WTC11 (cell line): ENCODE results near the gene RASSF1. TPM values are rescaled to one million over a fixed set of nuclear protein-coding genes. Genes with fewer than 3 reads are reported as not detected.

Experiments
- AFF4 ChIP-seq: sonication (generic); formaldehyde crosslinking; IDR thresholded peaks from 2 replicates; pipeline ENCODE4 v1.8.1; 2023; ENCODE audit warnings: mild to moderate bottlenecking, missing genetic modification reagents, borderline replicate concordance
- ATF1 ChIP-seq: sonication (generic); formaldehyde crosslinking; IDR thresholded peaks from 2 replicates; pipeline ENCODE4 v1.8.1; 2023; ENCODE audit warnings: mild to moderate bottlenecking, moderate library complexity, missing genetic modification reagents
- CREM ChIP-seq: sonication (generic); formaldehyde crosslinking; IDR thresholded peaks from 2 replicates; pipeline ENCODE4 v1.8.1; 2022; ENCODE audit warnings: mild to moderate bottlenecking, missing genetic modification reagents, moderate library complexity
- CTCF ChIP-seq: fragments of 200-600 bp; IDR thresholded peaks from 2 replicates; pipeline ENCODE4 v1.8.0; 2022; ENCODE audit warnings: antibody characterized with exemption
- ETV6 ChIP-seq: sonication (generic); formaldehyde crosslinking; IDR thresholded peaks from 2 replicates; pipeline ENCODE4 v1.8.1; 2022; ENCODE audit warnings: mild to moderate bottlenecking, missing genetic modification reagents
- FOXP1 ChIP-seq: sonication (generic); formaldehyde crosslinking; IDR thresholded peaks from 2 replicates; pipeline ENCODE4 v1.8.0; 2022; ENCODE audit warnings: missing genetic modification reagents, mild to moderate bottlenecking, moderate library complexity, borderline replicate concordance
- GRHL2 ChIP-seq: fragments of 250-450 bp; sonication (Bioruptor Pico); IDR thresholded peaks from 2 replicates; pipeline ENCODE4 v1.8.0; 2022; ENCODE audit warnings: mild to moderate bottlenecking, moderate library complexity; ENCODE audit not compliant: insufficient replicate concordance, severe bottlenecking
- JUN ChIP-seq: sonication (generic); formaldehyde crosslinking; IDR thresholded peaks from 2 replicates; pipeline ENCODE4 v1.8.0; 2023; ENCODE audit warnings: mild to moderate bottlenecking, missing genetic modification reagents
- MXD4 ChIP-seq: fragments of 250-450 bp; sonication (Bioruptor Pico); IDR thresholded peaks from 2 replicates; pipeline ENCODE4 v1.8.0; 2021; ENCODE audit warnings: mild to moderate bottlenecking, moderate library complexity, borderline replicate concordance
- NFYB ChIP-seq: sonication (generic); formaldehyde crosslinking; conservative IDR thresholded peaks from 2 replicates; pipeline ENCODE4 v1.8.0; 2022; ENCODE audit warnings: low read depth, missing genetic modification reagents
- OVOL2 ChIP-seq: fragments of 250-450 bp; sonication (Bioruptor Pico); IDR thresholded peaks from 2 replicates; pipeline ENCODE4 v1.9.0; 2021; ENCODE audit warnings: mild to moderate bottlenecking, borderline replicate concordance
- SMAD4 ChIP-seq: sonication (generic); formaldehyde crosslinking; IDR thresholded peaks from 2 replicates; pipeline ENCODE4 v1.8.0; 2022; ENCODE audit warnings: mild to moderate bottlenecking, missing genetic modification reagents
- SOX15 ChIP-seq: fragments of 250-450 bp; sonication (Bioruptor Pico); IDR thresholded peaks from 2 replicates; pipeline ENCODE4 v1.9.0; 2021; ENCODE audit warnings: mild to moderate bottlenecking
- TEAD1 ChIP-seq: sonication (generic); formaldehyde crosslinking; IDR thresholded peaks from 2 replicates; pipeline ENCODE4 v1.8.0; 2022; ENCODE audit warnings: mild to moderate bottlenecking, missing genetic modification reagents
- TEAD4 ChIP-seq: sonication (generic); formaldehyde crosslinking; IDR thresholded peaks from 2 replicates; pipeline ENCODE4 v1.8.0; 2022; ENCODE audit warnings: mild to moderate bottlenecking, missing genetic modification reagents
- USF2 ChIP-seq: sonication (generic); formaldehyde crosslinking; IDR thresholded peaks from 2 replicates; pipeline ENCODE4 v1.8.1; 2023; ENCODE audit warnings: mild to moderate bottlenecking, missing genetic modification reagents, moderate library complexity
- ZBTB21 ChIP-seq: sonication (generic); formaldehyde crosslinking; IDR thresholded peaks from 2 replicates; pipeline ENCODE4 v1.8.1; 2023; ENCODE audit warnings: mild to moderate bottlenecking, missing genetic modification reagents, borderline replicate concordance
- total RNA-seq: library from RNA; stranded (reverse); gene quantifications from 3 replicates; pipeline ENCODE4 v1.2.3, GENCODE V29; 2021
- TF ChIP-seq, protein P1 (sequence below): fragments of 250-450 bp; sonication (Bioruptor Pico); IDR thresholded peaks from 2 replicates; pipeline ENCODE4 v1.9.0; 2021; ENCODE audit warnings: mild to moderate bottlenecking, borderline replicate concordance
- TF ChIP-seq, protein P2 (sequence below): sonication (generic); formaldehyde crosslinking; conservative IDR thresholded peaks from 2 replicates; pipeline ENCODE4 v1.8.1; 2023; ENCODE audit warnings: mild to moderate bottlenecking, low read depth, missing genetic modification reagents, moderate library complexity
- TF ChIP-seq, protein P3 (sequence below): fragments of 250-450 bp; sonication (Bioruptor Pico); IDR thresholded peaks from 2 replicates; pipeline ENCODE4 v2.1.2; 2022; ENCODE audit warnings: mild to moderate bottlenecking, moderate library complexity
- TF ChIP-seq, protein P4 (sequence below): sonication (generic); formaldehyde crosslinking; IDR thresholded peaks from 2 replicates; pipeline ENCODE4 v1.8.0; 2022; ENCODE audit warnings: mild to moderate bottlenecking, missing genetic modification reagents

Gene RASSF1
- total RNA-seq, 1 experiment from 2014 or later, result 14.5 TPM

GRCh38 chr3:50327943-50328691 lies 12.5 kb downstream of the RASSF1 start, which contains the start of gene TUSC2 (continued):
- no peak for TF ChIP-seq AFF4 (CRISPR knock-in tag)
- TF ChIP-seq SOX15 (CRISPR knock-in tag), result no peak
- TF ChIP-seq JUN (CRISPR knock-in tag), result no peak
- TF ChIP-seq SMAD4, result no peak
- TF ChIP-seq ETV6 (CRISPR knock-in tag), result peak; percentile 44; the same call in 1 of the 2 replicates
- TF ChIP-seq MXD4 (CRISPR knock-in tag), result no peak
- TF ChIP-seq, protein P1, sequence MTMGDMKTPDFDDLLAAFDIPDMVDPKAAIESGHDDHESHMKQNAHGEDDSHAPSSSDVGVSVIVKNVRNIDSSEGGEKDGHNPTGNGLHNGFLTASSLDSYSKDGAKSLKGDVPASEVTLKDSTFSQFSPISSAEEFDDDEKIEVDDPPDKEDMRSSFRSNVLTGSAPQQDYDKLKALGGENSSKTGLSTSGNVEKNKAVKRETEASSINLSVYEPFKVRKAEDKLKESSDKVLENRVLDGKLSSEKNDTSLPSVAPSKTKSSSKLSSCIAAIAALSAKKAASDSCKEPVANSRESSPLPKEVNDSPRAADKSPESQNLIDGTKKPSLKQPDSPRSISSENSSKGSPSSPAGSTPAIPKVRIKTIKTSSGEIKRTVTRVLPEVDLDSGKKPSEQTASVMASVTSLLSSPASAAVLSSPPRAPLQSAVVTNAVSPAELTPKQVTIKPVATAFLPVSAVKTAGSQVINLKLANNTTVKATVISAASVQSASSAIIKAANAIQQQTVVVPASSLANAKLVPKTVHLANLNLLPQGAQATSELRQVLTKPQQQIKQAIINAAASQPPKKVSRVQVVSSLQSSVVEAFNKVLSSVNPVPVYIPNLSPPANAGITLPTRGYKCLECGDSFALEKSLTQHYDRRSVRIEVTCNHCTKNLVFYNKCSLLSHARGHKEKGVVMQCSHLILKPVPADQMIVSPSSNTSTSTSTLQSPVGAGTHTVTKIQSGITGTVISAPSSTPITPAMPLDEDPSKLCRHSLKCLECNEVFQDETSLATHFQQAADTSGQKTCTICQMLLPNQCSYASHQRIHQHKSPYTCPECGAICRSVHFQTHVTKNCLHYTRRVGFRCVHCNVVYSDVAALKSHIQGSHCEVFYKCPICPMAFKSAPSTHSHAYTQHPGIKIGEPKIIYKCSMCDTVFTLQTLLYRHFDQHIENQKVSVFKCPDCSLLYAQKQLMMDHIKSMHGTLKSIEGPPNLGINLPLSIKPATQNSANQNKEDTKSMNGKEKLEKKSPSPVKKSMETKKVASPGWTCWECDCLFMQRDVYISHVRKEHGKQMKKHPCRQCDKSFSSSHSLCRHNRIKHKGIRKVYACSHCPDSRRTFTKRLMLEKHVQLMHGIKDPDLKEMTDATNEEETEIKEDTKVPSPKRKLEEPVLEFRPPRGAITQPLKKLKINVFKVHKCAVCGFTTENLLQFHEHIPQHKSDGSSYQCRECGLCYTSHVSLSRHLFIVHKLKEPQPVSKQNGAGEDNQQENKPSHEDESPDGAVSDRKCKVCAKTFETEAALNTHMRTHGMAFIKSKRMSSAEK (CRISPR knock-in tag), result no peak
- TF ChIP-seq, protein P2, sequence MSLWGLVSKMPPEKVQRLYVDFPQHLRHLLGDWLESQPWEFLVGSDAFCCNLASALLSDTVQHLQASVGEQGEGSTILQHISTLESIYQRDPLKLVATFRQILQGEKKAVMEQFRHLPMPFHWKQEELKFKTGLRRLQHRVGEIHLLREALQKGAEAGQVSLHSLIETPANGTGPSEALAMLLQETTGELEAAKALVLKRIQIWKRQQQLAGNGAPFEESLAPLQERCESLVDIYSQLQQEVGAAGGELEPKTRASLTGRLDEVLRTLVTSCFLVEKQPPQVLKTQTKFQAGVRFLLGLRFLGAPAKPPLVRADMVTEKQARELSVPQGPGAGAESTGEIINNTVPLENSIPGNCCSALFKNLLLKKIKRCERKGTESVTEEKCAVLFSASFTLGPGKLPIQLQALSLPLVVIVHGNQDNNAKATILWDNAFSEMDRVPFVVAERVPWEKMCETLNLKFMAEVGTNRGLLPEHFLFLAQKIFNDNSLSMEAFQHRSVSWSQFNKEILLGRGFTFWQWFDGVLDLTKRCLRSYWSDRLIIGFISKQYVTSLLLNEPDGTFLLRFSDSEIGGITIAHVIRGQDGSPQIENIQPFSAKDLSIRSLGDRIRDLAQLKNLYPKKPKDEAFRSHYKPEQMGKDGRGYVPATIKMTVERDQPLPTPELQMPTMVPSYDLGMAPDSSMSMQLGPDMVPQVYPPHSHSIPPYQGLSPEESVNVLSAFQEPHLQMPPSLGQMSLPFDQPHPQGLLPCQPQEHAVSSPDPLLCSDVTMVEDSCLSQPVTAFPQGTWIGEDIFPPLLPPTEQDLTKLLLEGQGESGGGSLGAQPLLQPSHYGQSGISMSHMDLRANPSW (CRISPR knock-in tag), result peak; percentile 63; the same call in 1 of the 2 replicates
- TF ChIP-seq TEAD1 (CRISPR knock-in tag), result no peak
- TF ChIP-seq, protein P3, sequence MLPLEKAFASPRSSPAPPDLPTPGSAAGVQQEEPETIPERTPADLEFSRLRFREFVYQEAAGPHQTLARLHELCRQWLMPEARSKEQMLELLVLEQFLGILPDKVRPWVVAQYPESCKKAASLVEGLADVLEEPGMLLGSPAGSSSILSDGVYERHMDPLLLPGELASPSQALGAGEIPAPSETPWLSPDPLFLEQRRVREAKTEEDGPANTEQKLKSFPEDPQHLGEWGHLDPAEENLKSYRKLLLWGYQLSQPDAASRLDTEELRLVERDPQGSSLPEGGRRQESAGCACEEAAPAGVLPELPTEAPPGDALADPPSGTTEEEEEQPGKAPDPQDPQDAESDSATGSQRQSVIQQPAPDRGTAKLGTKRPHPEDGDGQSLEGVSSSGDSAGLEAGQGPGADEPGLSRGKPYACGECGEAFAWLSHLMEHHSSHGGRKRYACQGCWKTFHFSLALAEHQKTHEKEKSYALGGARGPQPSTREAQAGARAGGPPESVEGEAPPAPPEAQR (CRISPR knock-in tag), result no peak
- TF ChIP-seq USF2 (CRISPR knock-in tag), result no peak
- no peak for TF ChIP-seq TEAD4 (CRISPR knock-in tag)
- TF ChIP-seq OVOL2 (CRISPR knock-in tag), result no peak
- TF ChIP-seq ZBTB21 (CRISPR knock-in tag), result peak; percentile 78; the same call in 1 of the 2 replicates
- no peak for TF ChIP-seq FOXP1 (CRISPR knock-in tag)
- TF ChIP-seq CTCF, result no peak
- no peak for TF ChIP-seq ATF1 (CRISPR knock-in tag)
- TF ChIP-seq NFYB (CRISPR knock-in tag), result peak; percentile 97
- no peak for TF ChIP-seq GRHL2 (CRISPR knock-in tag)
- TF ChIP-seq, protein P4, sequence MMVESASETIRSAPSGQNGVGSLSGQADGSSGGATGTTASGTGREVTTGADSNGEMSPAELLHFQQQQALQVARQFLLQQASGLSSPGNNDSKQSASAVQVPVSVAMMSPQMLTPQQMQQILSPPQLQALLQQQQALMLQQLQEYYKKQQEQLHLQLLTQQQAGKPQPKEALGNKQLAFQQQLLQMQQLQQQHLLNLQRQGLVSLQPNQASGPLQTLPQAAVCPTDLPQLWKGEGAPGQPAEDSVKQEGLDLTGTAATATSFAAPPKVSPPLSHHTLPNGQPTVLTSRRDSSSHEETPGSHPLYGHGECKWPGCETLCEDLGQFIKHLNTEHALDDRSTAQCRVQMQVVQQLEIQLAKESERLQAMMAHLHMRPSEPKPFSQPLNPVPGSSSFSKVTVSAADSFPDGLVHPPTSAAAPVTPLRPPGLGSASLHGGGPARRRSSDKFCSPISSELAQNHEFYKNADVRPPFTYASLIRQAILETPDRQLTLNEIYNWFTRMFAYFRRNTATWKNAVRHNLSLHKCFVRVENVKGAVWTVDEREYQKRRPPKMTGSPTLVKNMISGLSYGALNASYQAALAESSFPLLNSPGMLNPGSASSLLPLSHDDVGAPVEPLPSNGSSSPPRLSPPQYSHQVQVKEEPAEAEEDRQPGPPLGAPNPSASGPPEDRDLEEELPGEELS, result 0 out of 2 replicates have a peak, but pooled peaks have one; percentile 21
- TF ChIP-seq CREM, result peak; percentile 89; the same call in 1 of the 2 replicates
